Aorta (tissue), 5 donors: ENCODE results near the gene PRKCA. TPM values are rescaled to one million over a fixed set of nuclear protein-coding genes. Genes with fewer than 3 reads are reported as not detected.

Source experiments
- ATAC-seq: fragments of 200-7000 bp; cut with Tn5 transposase; one replicate; pipeline ENCODE4 v1.9.1; 2022; ENCODE audit warnings: moderate library complexity; ENCODE audit not compliant: low FRiP score
- DNase-seq, 2 donors: peaks; one replicate each; pipeline ENCODE4 v3.0.0-alpha.2; 2020
- H3K27ac ChIP-seq, 2 donors: one replicate each; pipeline ENCODE4 v1.5.1; 2013; ENCODE audit warnings: low read length in 2 of 2, mild to moderate bottlenecking in 2 of 2, moderate library complexity in 2 of 2, control low read depth in 1 of 2, inconsistent platforms in 1 of 2, low read depth in 1 of 2
- H3K27me3 ChIP-seq, 2 donors: one replicate each; pipeline ENCODE4 v1.6.1; 2013; ENCODE audit warnings: control low read depth in 1 of 2, low read length in 1 of 2, mild to moderate bottlenecking in 1 of 2, moderate library complexity in 1 of 2; ENCODE audit not compliant: insufficient read depth in 2 of 2, control insufficient read depth in 1 of 2
- H3K36me3 ChIP-seq, 2 donors: one replicate each; pipeline ENCODE4 v1.6.1; 2013; ENCODE audit warnings: control low read depth in 1 of 2, low read length in 1 of 2, mild to moderate bottlenecking in 1 of 2; ENCODE audit not compliant: insufficient read depth in 2 of 2, control insufficient read depth in 1 of 2
- H3K4me1 ChIP-seq, 2 donors: one replicate each; pipeline ENCODE4 v1.6.1; 2013; ENCODE audit warnings: low read length in 2 of 2, control low read depth in 1 of 2, mild to moderate bottlenecking in 1 of 2, moderate library complexity in 1 of 2; ENCODE audit not compliant: insufficient read depth in 2 of 2, control insufficient read depth in 1 of 2
- H3K4me3 ChIP-seq, 2 donors: one replicate each; pipeline ENCODE4 v1.5.1; 2013; ENCODE audit warnings: low read length in 2 of 2, control low read depth in 1 of 2, mild to moderate bottlenecking in 1 of 2
- H3K9me3 ChIP-seq: one replicate; pipeline ENCODE4 v1.6.1; 2013; ENCODE audit warnings: mild to moderate bottlenecking, low read length; ENCODE audit not compliant: control insufficient read depth
- WGBS, 2 donors: extraction: QIAGEN DNeasy Blood & Tissue Kit; methylation state at CpG; one replicate each; pipeline ENCODE4 v1.1.7; 2013; 5-methylcytosine and 5-hydroxymethylcytosine counted together
- intact Hi-C, 2 donors: fragments of 100-400 bp; cut with DNase I; formaldehyde crosslinking; loops; one replicate each; pipeline versions ENCODE4 v1.14.2 to v1.15.0; 2022
- polyA plus RNA-seq, 2 donors: library from polyadenylated mRNA; stranded (reverse); fragments of 200-250 nt; gene quantifications; one replicate each; pipeline ENCODE4 v1.2.3, GENCODE V29; 2013
- total RNA-seq, 2 donors: library from RNA; stranded (reverse); fragmentation: NEBNext Ultra II Directional; extraction: Animal tissue kit (Norgen Biotek cat#: 25700); gene quantifications; one replicate each; pipeline ENCODE4 v1.2.1, GENCODE V29; 2021
- donor health status: healthy with polysubstance abuse.
- donor health status: Bipolar disorder and iron deficiency.
- donor health status: DM: no; HTN: no; CAD: no.
- donor health status: DM: no; HTN: no; CAD: no.
- donor health status: DM: yes; HTN: yes; CAD: no.

The PRKCA gene
- total and polyA plus RNA-seq, 4 donors, result 2.7 to 15.4 (median 9.1) TPM

GRCh38 chr17:66423056-66423955, 120.9 kb downstream of the PRKCA start:
- no peak overlapping the region for H3K4me3 ChIP-seq
- ATAC-seq (no peak), DNase-seq (no peak)
- intact Hi-C loops, result no loop called here
- WGBS, 2 donors, result 82 to 87% methylated on average over 10 of the region's 10 CpGs
- H3K27me3 ChIP-seq, result no peaks in the 10 kb centered on the region
- H3K9me3 ChIP-seq, result no peaks in the 10 kb centered on the region
- H3K27ac ChIP-seq, result no peak overlapping the region
- H3K36me3 ChIP-seq, result no peaks in the 10 kb centered on the region
- H3K4me1 ChIP-seq, result no peaks in the 10 kb centered on the region

DNA sequence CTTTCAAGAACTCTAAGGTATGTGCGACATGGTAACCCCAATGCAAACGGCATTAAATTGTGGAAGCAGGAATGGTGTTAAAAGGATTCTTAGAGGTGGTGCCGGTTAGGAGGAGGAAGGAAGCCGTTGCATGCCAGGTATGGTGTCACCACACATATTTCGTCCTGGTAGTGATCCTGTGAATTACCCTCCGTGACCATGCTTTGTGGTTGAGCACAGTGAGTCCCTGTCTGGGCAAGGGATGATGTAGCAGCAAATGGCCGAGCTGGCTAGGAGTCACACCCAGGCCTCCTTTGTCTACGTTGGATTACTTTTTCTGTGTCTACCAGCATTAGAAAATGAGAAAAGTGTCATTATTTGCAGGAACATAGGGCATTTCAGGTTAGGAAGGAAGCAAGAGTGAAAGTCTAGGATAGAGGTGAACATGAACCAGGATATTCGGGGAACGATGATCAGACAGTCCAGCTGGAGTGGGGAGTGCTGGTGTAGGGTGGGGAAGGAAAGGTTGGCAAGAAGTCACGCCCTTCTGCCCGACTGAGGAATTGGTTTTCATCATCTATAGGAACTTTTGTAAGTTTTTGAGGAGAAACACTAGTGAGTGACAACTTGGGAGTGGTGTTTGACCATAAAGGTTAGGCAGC, 123.5 kb downstream of the PRKCA start:
- ATAC-seq (no peak), DNase-seq (no peak)
- Histone ChIP-seq H3K27me3 (no peaks in the 10 kb centered on the region), H3K9me3 (no peaks in the 10 kb centered on the region), H3K36me3 (no peaks in the 10 kb centered on the region), H3K4me3 (no peak overlapping the region), H3K27ac (no peak overlapping the region), H3K4me1 (no peaks in the 10 kb centered on the region)
- 93 to 95% methylated on average over 12 of the region's 12 CpGs for WGBS, 2 donors
- intact Hi-C loops, result no loop called here

GRCh38 chr17:66426397-66427033, 124.1 kb downstream of the PRKCA start:
- no peaks in the 10 kb centered on the region for H3K9me3 ChIP-seq
- intact Hi-C loops, result no loop called here
- H3K27ac ChIP-seq, result no peak overlapping the region
- H3K36me3 ChIP-seq, result no peaks in the 10 kb centered on the region
- H3K4me3 ChIP-seq, result no peak overlapping the region
- 76% methylated on average over 6 of the region's 6 CpGs for WGBS, 2 donors
- DNase-seq, result no peak
- H3K27me3 ChIP-seq, result no peaks in the 10 kb centered on the region
- ATAC-seq, result no peak
- H3K4me1 ChIP-seq, result no peaks in the 10 kb centered on the region

GRCh38 chr17:66427134-66427533, 124.7 kb downstream of the PRKCA start:
- DNase-seq, result no peak

DNA sequence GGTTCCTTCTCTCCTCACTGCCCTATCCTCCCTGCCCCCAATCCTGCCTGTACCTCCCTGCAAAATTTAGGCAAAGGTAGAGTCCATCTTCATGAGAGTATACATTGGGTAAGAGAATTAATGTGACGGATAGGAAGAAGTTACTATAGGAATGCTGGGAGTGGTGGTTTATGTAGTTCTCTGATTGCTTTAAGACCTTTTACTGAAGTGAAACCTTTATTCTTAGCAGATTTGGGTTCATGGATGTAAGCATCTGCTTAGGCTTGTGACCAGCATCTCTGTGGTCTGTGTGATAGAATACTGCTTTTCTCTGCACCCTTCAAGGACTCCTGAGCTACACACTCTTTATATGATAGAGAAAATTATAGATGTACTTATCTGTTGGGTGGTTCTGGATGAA, 127.3 kb downstream of the PRKCA start:
- WGBS, 2 donors, result 88 to 95% methylated on average over 1 of the region's 1 CpG
- ATAC-seq (no peak), DNase-seq (no peak)
- Histone ChIP-seq H3K27me3 (no peaks in the 10 kb centered on the region), H3K36me3 (no peaks in the 10 kb centered on the region), H3K27ac (no peak overlapping the region), H3K9me3 (no peaks in the 10 kb centered on the region), H3K4me3 (no peak overlapping the region), H3K4me1 (no peaks in the 10 kb centered on the region)
- intact Hi-C loops, result no loop called here

More at GRCh38 chr17:66427134-66427533, 124.7 kb downstream of the PRKCA start:
- no peaks in the 10 kb centered on the region for H3K27me3 ChIP-seq
- H3K36me3 ChIP-seq, result no peaks in the 10 kb centered on the region
- ATAC-seq, result no peak
- intact Hi-C loops, result no loop called here
- H3K4me1 ChIP-seq, result no peaks in the 10 kb centered on the region
- no peaks in the 10 kb centered on the region for H3K9me3 ChIP-seq
- no peak overlapping the region for H3K27ac ChIP-seq
- H3K4me3 ChIP-seq, result no peak overlapping the region
- WGBS, 2 donors, result 96 to 97% methylated on average over 3 of the region's 3 CpGs

DNA sequence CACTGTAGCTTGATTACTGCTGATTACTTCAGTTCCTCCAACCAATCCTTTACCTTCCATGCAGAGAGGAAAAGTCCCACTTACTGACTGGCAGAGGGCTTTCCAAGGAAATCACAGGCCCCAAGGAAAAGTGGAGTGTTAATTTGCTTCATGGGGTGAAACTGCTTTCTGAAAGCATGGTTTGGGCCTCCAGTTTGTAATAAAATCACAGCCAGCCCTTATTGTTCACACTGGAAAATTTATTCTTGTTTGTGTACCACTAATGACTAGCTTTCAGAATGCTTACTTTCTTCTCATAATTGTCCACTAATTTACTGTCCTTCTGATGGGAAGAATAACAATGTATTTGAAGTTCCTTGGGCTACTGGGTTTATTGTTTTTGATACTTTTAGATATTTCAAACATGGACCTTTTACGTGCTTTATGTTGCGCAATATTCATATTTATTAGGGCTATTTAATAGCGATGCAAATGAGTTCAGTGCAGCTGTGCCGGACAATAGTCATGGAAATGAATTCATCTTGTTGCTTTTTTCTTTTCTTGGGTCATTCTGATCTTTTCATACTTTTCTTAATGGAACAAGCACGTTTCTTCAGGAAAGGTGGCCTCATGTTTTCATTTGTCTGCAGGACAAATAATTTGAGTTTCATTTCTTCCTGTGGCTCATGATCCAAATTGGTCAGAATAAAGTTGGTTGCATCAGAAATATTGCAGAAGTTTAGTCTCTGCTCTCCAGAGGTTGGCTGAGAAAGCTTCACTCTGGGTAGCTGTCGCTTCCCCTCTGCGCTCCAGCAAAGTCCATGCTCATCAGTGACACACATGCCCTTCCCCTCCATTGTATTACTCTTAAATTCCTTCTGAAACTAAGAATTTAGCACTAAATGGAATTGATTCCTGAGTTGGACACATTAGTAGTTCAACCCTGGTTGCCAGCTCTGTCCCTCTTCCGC, 128.7 kb downstream of the PRKCA start:
- DNase-seq (peak in 1 of 2 donors; percentile 55), ATAC-seq (no peak)
- Histone ChIP-seq H3K36me3 (no peaks in the 10 kb centered on the region), H3K9me3 (no peaks in the 10 kb centered on the region), H3K27me3 (no peaks in the 10 kb centered on the region), H3K4me3 (no peak overlapping the region), H3K27ac (no peak overlapping the region), H3K4me1 (no peaks in the 10 kb centered on the region)
- intact Hi-C loops, result no loop called here
- 93 to 94% methylated on average over 8 of the region's 8 CpGs for WGBS, 2 donors

- Histone ChIP-seq H3K4me3 (no peak overlapping the region), H3K36me3 (no peaks in the 10 kb centered on the region), H3K4me1 (no peaks in the 10 kb centered on the region), H3K27me3 (no peaks in the 10 kb centered on the region), H3K27ac (peak overlapping the region in 1 of 2 donors; percentile 33), H3K9me3 (no peaks in the 10 kb centered on the region)
- WGBS, 2 donors, result 17 to 24% methylated on average over 5 of the region's 5 CpGs
- no peak for ATAC-seq
- no peak for DNase-seq
- intact Hi-C loops, result no loop called here
Observed at GRCh38 chr17:66431910-66432309, 129.5 kb downstream of the PRKCA start.

GRCh38 chr17:66432411-66432957, 130.1 kb downstream of the PRKCA start:
- intact Hi-C loops, result no loop called here
- ATAC-seq (no peak), DNase-seq (no peak)
- H3K9me3 ChIP-seq, result no peaks in the 10 kb centered on the region
- H3K4me1 ChIP-seq, result no peaks in the 10 kb centered on the region
- no peak overlapping the region for H3K27ac ChIP-seq
- H3K4me3 ChIP-seq, result no peak overlapping the region
- no peaks in the 10 kb centered on the region for H3K36me3 ChIP-seq
- no peaks in the 10 kb centered on the region for H3K27me3 ChIP-seq
- 44% methylated on average over 2 of the region's 2 CpGs for WGBS, 2 donors
